ENCODE measurements around the gene AXL. TPM values are rescaled to one million over a fixed set of nuclear protein-coding genes. Genes with fewer than 3 reads are reported as not detected.
A peak's percentile ranks its signal among the peaks of the same experiment; 100 is the strongest.
"Not testable (repeated sequence)": the region's sequence is repeated elsewhere in the genome, so short reads cannot be mapped to it uniquely, and the experiment has no call there.

Gene AXL
- total RNA-seq, 1 experiment from 2014 or later = 128 TPM

DNA sequence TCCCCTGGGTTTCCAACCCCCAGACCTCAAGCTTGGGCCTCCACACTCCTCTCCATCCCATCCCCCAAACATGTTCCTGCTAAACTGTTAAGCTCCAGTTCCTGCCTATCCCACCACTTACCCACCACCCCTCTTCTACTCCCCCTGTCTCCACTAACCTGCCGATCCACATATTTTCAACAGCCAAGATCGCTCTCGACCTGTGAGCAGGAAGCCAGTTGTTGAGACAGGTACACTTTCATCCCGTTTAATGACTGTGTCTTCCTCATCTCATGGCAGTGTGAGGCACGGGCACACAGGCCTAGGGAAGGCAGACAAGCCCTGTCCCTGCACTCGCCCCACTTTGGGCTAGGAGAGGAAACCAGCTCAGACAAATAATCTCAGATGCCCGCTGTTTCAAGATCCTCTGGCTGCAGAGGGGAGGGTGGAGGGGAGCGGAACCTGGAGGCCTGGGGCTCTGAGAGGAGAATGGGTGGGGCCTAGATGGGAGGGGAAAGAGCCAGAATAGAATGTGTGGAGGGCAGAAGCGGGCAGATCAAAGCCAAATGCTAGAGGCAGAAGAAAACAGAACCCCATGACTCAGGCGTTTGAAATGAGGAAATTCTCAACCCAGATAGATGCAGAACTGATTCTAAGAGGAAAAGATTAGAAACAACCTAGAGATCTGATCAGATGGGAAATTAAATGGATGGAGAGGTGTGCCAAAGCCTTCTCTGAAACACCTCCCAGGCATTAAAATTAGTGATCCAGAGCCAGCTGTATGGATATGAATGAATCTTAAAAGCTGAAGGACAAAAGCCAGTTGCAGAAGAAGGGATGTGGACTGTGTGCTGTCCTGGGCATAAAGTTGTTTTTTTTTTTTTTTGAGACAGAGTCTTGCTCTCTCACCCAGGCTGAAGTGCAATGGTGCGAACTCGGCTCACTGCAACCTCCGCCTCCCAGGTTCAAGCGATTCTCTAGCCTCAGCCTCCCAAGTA is 42.9 kb upstream of the AXL start:
- intact Hi-C loops (cut with micrococcal nuclease; ENCODE audit: unreplicated experiment) = no loop called here
- BruUV-seq (replicated peaks) = no TSS peak
- H3K4me1 ChIP-seq (ENCODE audit: control insufficient read depth, insufficient read depth, low read length) = peaks cover 6% of the 10 kb centered on the region; the same call in 1 of the 2 replicates

DNA sequence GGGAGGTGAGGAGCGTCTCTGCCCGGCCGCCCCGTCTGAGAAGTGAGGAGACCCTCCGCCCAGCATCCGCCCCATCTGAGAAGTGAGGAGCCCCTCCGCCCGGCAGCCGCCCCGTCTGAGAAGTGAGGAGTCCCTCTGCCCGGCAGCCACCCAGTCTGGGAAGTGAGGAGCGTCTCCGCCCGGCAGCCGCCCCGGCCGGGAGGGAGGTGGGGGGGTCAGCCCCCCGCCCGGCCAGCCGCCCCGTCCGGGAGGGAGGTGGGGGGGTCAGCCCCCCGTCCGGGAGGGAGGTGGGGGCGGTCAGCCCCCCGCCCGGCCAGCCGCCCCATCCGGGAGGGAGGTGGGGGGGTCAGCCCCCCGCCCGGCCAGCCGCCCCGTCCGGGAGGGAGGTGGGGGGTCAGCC is 38.9 kb upstream of the AXL start:
- H3K4me3 ChIP-seq (ENCODE audit: low read depth in 2 of 2, low read length in 2 of 2); H3K27ac ChIP-seq (ENCODE audit: low read length); CTCF ChIA-PET; in situ Hi-C loops (cut with HindIII; ENCODE audit: low pct_unique_long_range_greater_than_20kb, low sequenced_read_pairs); BruUV-seq (replicated peaks); H3K27me3 ChIP-seq (ENCODE audit: control insufficient read depth, insufficient read depth, low read length); POLR2A ChIA-PET; DNase-seq (ENCODE audit: low read depth, low spot score); ATAC-seq; H3K9me3 ChIP-seq (ENCODE audit: control insufficient read depth, insufficient read depth, low read depth, low read length); intact Hi-C loops (cut with micrococcal nuclease; ENCODE audit: unreplicated experiment); H3K36me3 ChIP-seq (ENCODE audit: control insufficient read depth, insufficient read depth, low read length); H3K4me1 ChIP-seq (ENCODE audit: control insufficient read depth, insufficient read depth, low read length): not testable (repeated sequence)

More for the DNA sequence above, 42.9 kb upstream of the AXL start:
- ChIA-PET CTCF (interaction anchor here (0.5 kb wide), 1 partner anchor 63 kb away, joined by 6 read pairs; no protein-coding TSS in a partner anchor), POLR2A (interaction anchor here (0.7 kb wide), 1 partner anchor 16 kb away, joined by 9 read pairs; no protein-coding TSS in a partner anchor)
- Histone ChIP-seq H3K27ac (ENCODE audit: low read length) (no peak overlapping the region), H3K9me3 (ENCODE audit: control insufficient read depth, insufficient read depth, low read depth, low read length) (no peaks in the 10 kb centered on the region), H3K27me3 (ENCODE audit: control insufficient read depth, insufficient read depth, low read length) (no peaks in the 10 kb centered on the region), H3K36me3 (ENCODE audit: control insufficient read depth, insufficient read depth, low read length) (no peaks in the 10 kb centered on the region), H3K4me3 (ENCODE audit: low read depth in 2 of 2, low read length in 2 of 2) (no peak overlapping the region)
- DNase-seq (ENCODE audit: low read depth, low spot score) (no peak), ATAC-seq (peak; percentile 85)
- TF ChIP-seq POLR2AphosphoS5 (IDR thresholded peaks at IDR 0.05; ENCODE audit: low read depth, low read length) (no peak), TCF7L2 (IDR thresholded peaks at IDR 0.05; ENCODE audit: low read depth, low read length) (peak; percentile 90)
- TF ChIP-seq, protein P1, sequence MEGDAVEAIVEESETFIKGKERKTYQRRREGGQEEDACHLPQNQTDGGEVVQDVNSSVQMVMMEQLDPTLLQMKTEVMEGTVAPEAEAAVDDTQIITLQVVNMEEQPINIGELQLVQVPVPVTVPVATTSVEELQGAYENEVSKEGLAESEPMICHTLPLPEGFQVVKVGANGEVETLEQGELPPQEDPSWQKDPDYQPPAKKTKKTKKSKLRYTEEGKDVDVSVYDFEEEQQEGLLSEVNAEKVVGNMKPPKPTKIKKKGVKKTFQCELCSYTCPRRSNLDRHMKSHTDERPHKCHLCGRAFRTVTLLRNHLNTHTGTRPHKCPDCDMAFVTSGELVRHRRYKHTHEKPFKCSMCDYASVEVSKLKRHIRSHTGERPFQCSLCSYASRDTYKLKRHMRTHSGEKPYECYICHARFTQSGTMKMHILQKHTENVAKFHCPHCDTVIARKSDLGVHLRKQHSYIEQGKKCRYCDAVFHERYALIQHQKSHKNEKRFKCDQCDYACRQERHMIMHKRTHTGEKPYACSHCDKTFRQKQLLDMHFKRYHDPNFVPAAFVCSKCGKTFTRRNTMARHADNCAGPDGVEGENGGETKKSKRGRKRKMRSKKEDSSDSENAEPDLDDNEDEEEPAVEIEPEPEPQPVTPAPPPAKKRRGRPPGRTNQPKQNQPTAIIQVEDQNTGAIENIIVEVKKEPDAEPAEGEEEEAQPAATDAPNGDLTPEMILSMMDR (IDR thresholded peaks at IDR 0.05) = no peak
- in situ Hi-C loops (cut with HindIII; ENCODE audit: low pct_unique_long_range_greater_than_20kb, low sequenced_read_pairs) = no loop called here

GRCh38 chr19:41186971-41187883 is 31.8 kb upstream of the AXL start:
- in situ Hi-C loops (cut with HindIII; ENCODE audit: low pct_unique_long_range_greater_than_20kb, low sequenced_read_pairs) (no loop called here), intact Hi-C loops (cut with micrococcal nuclease; ENCODE audit: unreplicated experiment) (no loop called here)
- DNase-seq (ENCODE audit: low read depth, low spot score) = no peak
- no peak for ATAC-seq
- BruUV-seq (replicated peaks) = no TSS peak
- Histone ChIP-seq H3K9me3 (ENCODE audit: control insufficient read depth, insufficient read depth, low read depth, low read length) (no peaks in the 10 kb centered on the region), H3K27ac (ENCODE audit: low read length) (no peak overlapping the region), H3K36me3 (ENCODE audit: control insufficient read depth, insufficient read depth, low read length) (no peaks in the 10 kb centered on the region), H3K27me3 (ENCODE audit: control insufficient read depth, insufficient read depth, low read length) (no peaks in the 10 kb centered on the region), H3K4me1 (ENCODE audit: control insufficient read depth, insufficient read depth, low read length) (no peaks in the 10 kb centered on the region; the same call in none of the 2 replicates), H3K4me3 (ENCODE audit: low read depth in 2 of 2, low read length in 2 of 2) (no peak overlapping the region)
- TF ChIP-seq SIN3A (IDR thresholded peaks at IDR 0.05; ENCODE audit: borderline replicate concordance, insufficient read depth, low read depth, low read length) = no peak
- TF ChIP-seq TCF7L2 (IDR thresholded peaks at IDR 0.05; ENCODE audit: low read depth, low read length) = no peak
- TF ChIP-seq, protein P1 (IDR thresholded peaks at IDR 0.05) = no peak
- no peak for TF ChIP-seq POLR2AphosphoS5 (IDR thresholded peaks at IDR 0.05; ENCODE audit: low read depth, low read length)
- TF ChIP-seq REST (IDR thresholded peaks at IDR 0.05; ENCODE audit: insufficient read depth in 1 of 2, low read depth in 2 of 2, low read length in 1 of 2) = no peak
- ChIA-PET CTCF (no interaction called here), POLR2A (no interaction called here)

Data from Panc1 (cell line).